MM.1S (cell line): ENCODE data around the gene CCNJL.

Experiments used
- DNase-seq: peaks from one replicate; pipeline ENCODE4 v3.0.0-alpha.2; 2015
- H2AFZ ChIP-seq: fragments of 300-600 bp; sonication (generic); 2 replicates; pipeline ENCODE4 v1.6.0; 2016; ENCODE audit warnings: antibody characterized with exemption, low read length
- H3F3A ChIP-seq: fragments of 300-600 bp; sonication (generic); 2 replicates; pipeline ENCODE4 v1.6.1; 2016; ENCODE audit warnings: mild to moderate bottlenecking, antibody characterized with exemption, low read length, moderate library complexity, mixed read lengths; ENCODE audit not compliant: insufficient read depth
- H3K27ac ChIP-seq: fragments of 300-600 bp; sonication (generic); 2 replicates; pipeline ENCODE4 v1.5.1; 2016; ENCODE audit warnings: mild to moderate bottlenecking, low read length
- H3K27me3 ChIP-seq: fragments of 300-600 bp; sonication (generic); replicated peaks from 2 replicates; pipeline ENCODE4 v1.6.0; 2016; ENCODE audit warnings: low read length; ENCODE audit not compliant: insufficient read depth
- H3K36me3 ChIP-seq: fragments of 300-600 bp; sonication (generic); replicated peaks from 2 replicates; pipeline ENCODE4 v1.6.1; 2016; ENCODE audit warnings: mild to moderate bottlenecking, low read length, mixed read lengths; ENCODE audit not compliant: insufficient read depth
- H3K4me1 ChIP-seq: fragments of 300-600 bp; sonication (generic); 2 replicates; pipeline ENCODE4 v1.6.1; 2016; ENCODE audit warnings: low read length, mixed read lengths
- H3K4me2 ChIP-seq: fragments of 300-600 bp; sonication (generic); 2 replicates; pipeline ENCODE4 v1.6.0; 2016; ENCODE audit warnings: low read depth, low read length
- H3K4me3 ChIP-seq: fragments of 300-600 bp; sonication (generic); 2 replicates; pipeline ENCODE4 v1.5.1; 2016; ENCODE audit warnings: low read length, mixed read lengths
- H3K79me2 ChIP-seq: fragments of 300-600 bp; sonication (generic); 2 replicates; pipeline ENCODE4 v1.6.1; 2016; ENCODE audit warnings: mixed run types, low read length, mixed read lengths
- H3K9ac ChIP-seq: fragments of 300-600 bp; sonication (generic); 2 replicates; pipeline ENCODE4 v1.6.1; 2016; ENCODE audit warnings: low read length, mixed read lengths
- H3K9me2 ChIP-seq: fragments of 300-600 bp; sonication (generic); replicated peaks from 2 replicates; pipeline ENCODE4 v1.6.1; 2016; ENCODE audit warnings: mild to moderate bottlenecking, low read length, mixed read lengths; ENCODE audit not compliant: insufficient read depth
- H3K9me3 ChIP-seq: fragments of 300-600 bp; sonication (generic); replicated peaks from 2 replicates; pipeline ENCODE4 v1.6.1; 2016; ENCODE audit warnings: mild to moderate bottlenecking, low read length, mixed read lengths; ENCODE audit not compliant: insufficient read depth
- H4K20me1 ChIP-seq: fragments of 300-600 bp; sonication (generic); 2 replicates; pipeline ENCODE4 v1.6.1; 2016; ENCODE audit warnings: mild to moderate bottlenecking, low read length, moderate library complexity, mixed read lengths; ENCODE audit not compliant: insufficient read depth
- CTCF ChIP-seq: fragments of 300-600 bp; sonication (generic); IDR thresholded peaks from 2 replicates; pipeline ENCODE4 v1.5.1; 2016; ENCODE audit warnings: antibody characterized with exemption, low read length, mixed read lengths
- EZH2 ChIP-seq: fragments of 300-600 bp; sonication (generic); optimal IDR thresholded peaks from 2 replicates; pipeline ENCODE3; 2017; ENCODE audit warnings: low read depth, mild to moderate bottlenecking, antibody characterized with exemption, low read length, mixed read lengths
- EZH2phosphoT487 ChIP-seq: fragments of 300-600 bp; sonication (generic); IDR thresholded peaks from 2 replicates; pipeline ENCODE4 v1.6.1; 2018; ENCODE audit warnings: antibody characterized with exemption, low read length

CCNJL gene

DNA sequence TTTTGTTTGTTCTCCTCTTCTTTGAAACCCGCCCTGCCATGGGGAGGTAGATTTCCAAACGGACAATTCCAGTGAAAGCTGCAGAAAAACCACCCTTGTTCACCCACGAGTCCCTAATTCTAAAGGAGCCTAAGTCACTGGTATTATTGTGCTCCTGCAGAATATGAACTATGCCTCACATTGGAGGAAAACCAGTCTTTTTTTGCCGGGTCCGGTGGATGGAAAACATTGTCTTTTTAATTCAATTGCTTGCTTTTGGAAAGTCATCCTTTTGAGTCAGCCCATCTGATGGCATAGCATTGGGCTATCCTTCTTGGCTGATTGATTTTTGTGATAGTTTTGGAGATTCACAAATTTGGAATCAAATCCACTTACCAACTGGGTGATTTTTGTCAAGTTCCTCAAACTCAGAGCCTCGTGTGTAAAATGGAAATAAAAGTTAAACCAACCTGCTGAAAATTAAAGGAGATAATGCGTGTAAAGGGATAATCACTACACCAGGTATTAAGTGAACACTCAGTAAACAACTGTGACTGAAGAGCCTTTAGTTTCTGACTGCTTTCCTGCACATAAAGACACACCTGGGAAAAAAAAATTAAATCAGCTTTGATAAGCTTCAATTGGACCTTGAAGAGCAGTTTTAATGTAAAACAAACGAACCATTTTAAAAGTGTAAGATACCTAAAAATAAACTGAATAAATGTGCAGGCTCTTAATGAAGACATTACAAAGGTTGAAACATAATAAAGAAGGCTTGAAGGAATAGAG, 780 bp upstream of the CCNJL start:
- no peaks in the 10 kb centered on the region for H3K9me3 ChIP-seq
- peak overlapping the region; percentile 53 for H3K4me3 ChIP-seq
- no peaks in the 10 kb centered on the region for H3F3A ChIP-seq
- no peaks in the 10 kb centered on the region for H3K36me3 ChIP-seq
- no peak for TF ChIP-seq EZH2
- TF ChIP-seq EZH2phosphoT487, result no peak
- no peak for TF ChIP-seq CTCF
- H3K79me2 ChIP-seq, result no peaks in the 10 kb centered on the region
- peak overlapping the region; percentile 65 for H3K4me2 ChIP-seq
- DNase-seq, result no peak
- 0 out of 2 replicates have a peak, but pooled peaks cover 4% of the 10 kb centered on the region for H3K27me3 ChIP-seq
- no peaks in the 10 kb centered on the region for H4K20me1 ChIP-seq
- H2AFZ ChIP-seq, result peak overlapping the region; percentile 67
- H3K9ac ChIP-seq, result no peak overlapping the region
- H3K27ac ChIP-seq, result no peak overlapping the region
- no peaks in the 10 kb centered on the region for H3K9me2 ChIP-seq
- peaks cover 11% of the 10 kb centered on the region for H3K4me1 ChIP-seq

- TF ChIP-seq EZH2phosphoT487 (no peak), EZH2 (no peak), CTCF (no peak)
- Histone ChIP-seq H2AFZ (no peak overlapping the region), H3K27me3 (0 out of 2 replicates have a peak, but pooled peaks cover 4% of the 10 kb centered on the region), H3K9me3 (no peaks in the 10 kb centered on the region), H3K9me2 (no peaks in the 10 kb centered on the region), H3K27ac (no peak overlapping the region), H3K36me3 (no peaks in the 10 kb centered on the region), H3K4me3 (no peak overlapping the region; the same call in 1 of the 2 replicates), H4K20me1 (no peaks in the 10 kb centered on the region), H3K9ac (no peak overlapping the region), H3F3A (no peaks in the 10 kb centered on the region), H3K4me2 (peak overlapping the region; percentile 48; the same call in 1 of the 2 replicates), H3K79me2 (no peaks in the 10 kb centered on the region), H3K4me1 (peaks cover 11% of the 10 kb centered on the region)
- no peak for DNase-seq
Observed at GRCh38 chr5:160311491-160312133, 752 bp downstream of the CCNJL start.

DNA sequence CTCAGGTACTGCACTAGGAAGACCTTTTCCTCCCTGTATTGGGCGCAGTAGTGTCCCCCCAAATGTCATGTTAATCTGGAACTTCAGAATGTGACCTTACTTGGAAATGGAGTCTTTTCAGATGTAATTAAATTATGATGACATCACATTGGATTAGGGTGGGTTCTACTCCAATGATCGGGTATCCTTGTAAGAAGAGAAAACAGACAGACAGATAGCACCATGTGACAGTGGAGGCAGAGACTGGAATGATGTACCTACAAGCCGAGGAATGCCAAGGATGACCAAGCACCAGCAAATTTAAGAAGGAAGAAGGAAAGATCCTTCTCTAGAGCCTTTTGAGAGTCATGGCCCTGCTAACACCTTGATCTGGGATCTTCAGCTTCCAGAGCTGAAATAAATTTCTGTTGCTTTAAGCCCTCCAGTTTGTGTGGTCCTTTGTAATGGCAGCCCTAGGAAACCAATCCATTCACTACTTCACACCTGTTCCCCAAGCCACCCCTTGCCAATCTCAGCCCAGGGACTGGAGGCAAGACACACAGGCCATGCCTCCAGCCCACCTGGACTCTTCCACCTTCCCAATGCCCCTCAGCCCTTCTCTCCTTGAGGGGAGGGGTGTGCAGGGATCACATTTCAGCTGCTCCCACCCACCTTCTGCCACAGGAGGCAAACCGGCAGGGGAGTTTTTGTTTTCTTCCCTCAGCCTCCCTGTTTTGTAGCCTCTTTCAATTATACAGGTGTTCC, 1.6 kb downstream of the CCNJL start:
- Histone ChIP-seq H2AFZ (no peak overlapping the region), H3F3A (no peaks in the 10 kb centered on the region), H3K4me3 (no peak overlapping the region), H3K4me1 (peaks cover 2% of the 10 kb centered on the region), H3K4me2 (no peak overlapping the region), H3K9me3 (no peaks in the 10 kb centered on the region), H3K27ac (no peak overlapping the region), H4K20me1 (no peaks in the 10 kb centered on the region), H3K36me3 (no peaks in the 10 kb centered on the region), H3K9me2 (no peaks in the 10 kb centered on the region), H3K9ac (no peak overlapping the region), H3K79me2 (no peaks in the 10 kb centered on the region), H3K27me3 (0 out of 2 replicates have a peak, but pooled peaks cover 4% of the 10 kb centered on the region)
- no peak for DNase-seq
- no peak for TF ChIP-seq EZH2
- TF ChIP-seq CTCF, result no peak
- no peak for TF ChIP-seq EZH2phosphoT487
